Fibroblast of pulmonary artery (primary cell): ENCODE data around the gene HEXD.
"Not testable (repeated sequence)": the region's sequence is repeated elsewhere in the genome, so short reads cannot be mapped to it uniquely, and the experiment has no call there.

Experiments used
- DNase-seq: peaks from one replicate; pipeline ENCODE4 v3.0.0-alpha.2; 2010; ENCODE audit warnings: low read depth
- H3K4me3 ChIP-seq: replicated peaks from 2 replicates; pipeline ENCODE4 v1.5.1; 2011; ENCODE audit warnings: low read depth, mild to moderate bottlenecking, control low read depth, low read length, moderate library complexity
- TF ChIP-seq, protein P1 (sequence below): IDR thresholded peaks from 2 replicates; pipeline ENCODE4 v1.5.1; 2011; ENCODE audit warnings: mild to moderate bottlenecking, control low read depth, low read length, inconsistent platforms; ENCODE audit errors: missing control alignments

HEXD gene

DNA sequence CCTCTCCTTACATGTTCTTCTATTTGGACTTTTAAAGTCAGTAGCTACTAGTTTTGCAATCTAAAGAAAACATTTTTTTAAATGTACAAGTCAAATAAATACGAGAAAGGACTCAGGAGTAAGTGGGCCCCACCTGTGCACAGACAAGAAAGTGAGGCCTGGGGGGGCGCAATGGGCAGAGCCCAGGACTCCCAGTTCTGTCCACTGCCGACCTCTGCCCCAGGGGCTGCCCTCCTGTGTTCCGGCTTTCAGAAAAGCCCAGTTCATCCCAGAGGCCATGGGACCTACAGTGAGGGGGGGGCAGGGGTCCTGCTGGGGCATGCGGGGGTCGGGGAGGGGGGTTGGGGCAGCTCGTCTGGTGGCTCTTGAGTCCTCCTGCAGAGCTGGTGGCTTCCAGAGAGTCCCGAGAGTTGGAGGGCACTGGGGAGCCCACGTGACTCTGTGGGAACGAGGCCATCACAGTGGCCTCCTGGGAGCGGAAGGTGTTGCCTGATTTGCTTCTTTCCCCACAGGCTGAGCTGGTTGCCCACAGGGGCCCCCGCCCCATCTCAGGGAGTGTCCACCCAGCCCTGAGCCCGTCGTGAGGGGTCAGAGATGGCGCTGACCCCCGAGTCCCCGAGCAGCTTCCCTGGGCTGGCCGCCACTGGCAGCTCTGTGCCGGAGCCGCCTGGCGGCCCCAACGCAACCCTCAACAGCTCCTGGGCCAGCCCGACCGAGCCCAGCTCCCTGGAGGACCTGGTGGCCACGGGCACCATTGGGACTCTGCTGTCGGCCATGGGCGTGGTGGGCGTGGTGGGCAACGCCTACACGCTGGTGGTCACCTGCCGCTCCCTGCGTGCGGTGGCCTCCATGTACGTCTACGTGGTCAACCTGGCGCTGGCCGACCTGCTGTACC lies 44.2 kb upstream of the HEXD start:
- TF ChIP-seq, protein P1, sequence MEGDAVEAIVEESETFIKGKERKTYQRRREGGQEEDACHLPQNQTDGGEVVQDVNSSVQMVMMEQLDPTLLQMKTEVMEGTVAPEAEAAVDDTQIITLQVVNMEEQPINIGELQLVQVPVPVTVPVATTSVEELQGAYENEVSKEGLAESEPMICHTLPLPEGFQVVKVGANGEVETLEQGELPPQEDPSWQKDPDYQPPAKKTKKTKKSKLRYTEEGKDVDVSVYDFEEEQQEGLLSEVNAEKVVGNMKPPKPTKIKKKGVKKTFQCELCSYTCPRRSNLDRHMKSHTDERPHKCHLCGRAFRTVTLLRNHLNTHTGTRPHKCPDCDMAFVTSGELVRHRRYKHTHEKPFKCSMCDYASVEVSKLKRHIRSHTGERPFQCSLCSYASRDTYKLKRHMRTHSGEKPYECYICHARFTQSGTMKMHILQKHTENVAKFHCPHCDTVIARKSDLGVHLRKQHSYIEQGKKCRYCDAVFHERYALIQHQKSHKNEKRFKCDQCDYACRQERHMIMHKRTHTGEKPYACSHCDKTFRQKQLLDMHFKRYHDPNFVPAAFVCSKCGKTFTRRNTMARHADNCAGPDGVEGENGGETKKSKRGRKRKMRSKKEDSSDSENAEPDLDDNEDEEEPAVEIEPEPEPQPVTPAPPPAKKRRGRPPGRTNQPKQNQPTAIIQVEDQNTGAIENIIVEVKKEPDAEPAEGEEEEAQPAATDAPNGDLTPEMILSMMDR = no peak
- no peak for DNase-seq
- H3K4me3 ChIP-seq = no peak overlapping the region

DNA sequence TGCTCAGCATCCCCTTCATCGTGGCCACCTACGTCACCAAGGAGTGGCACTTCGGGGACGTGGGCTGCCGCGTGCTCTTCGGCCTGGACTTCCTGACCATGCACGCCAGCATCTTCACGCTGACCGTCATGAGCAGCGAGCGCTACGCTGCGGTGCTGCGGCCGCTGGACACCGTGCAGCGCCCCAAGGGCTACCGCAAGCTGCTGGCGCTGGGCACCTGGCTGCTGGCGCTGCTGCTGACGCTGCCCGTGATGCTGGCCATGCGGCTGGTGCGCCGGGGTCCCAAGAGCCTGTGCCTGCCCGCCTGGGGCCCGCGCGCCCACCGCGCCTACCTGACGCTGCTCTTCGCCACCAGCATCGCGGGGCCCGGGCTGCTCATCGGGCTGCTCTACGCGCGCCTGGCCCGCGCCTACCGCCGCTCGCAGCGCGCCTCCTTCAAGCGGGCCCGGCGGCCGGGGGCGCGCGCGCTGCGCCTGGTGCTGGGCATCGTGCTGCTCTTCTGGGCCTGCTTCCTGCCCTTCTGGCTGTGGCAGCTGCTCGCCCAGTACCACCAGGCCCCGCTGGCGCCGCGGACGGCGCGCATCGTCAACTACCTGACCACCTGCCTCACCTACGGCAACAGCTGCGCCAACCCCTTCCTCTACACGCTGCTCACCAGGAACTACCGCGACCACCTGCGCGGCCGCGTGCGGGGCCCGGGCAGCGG lies 43.4 kb upstream of the HEXD start:
- DNase-seq = no peak
- TF ChIP-seq, protein P1 = no peak
- H3K4me3 ChIP-seq = no peak overlapping the region

DNA sequence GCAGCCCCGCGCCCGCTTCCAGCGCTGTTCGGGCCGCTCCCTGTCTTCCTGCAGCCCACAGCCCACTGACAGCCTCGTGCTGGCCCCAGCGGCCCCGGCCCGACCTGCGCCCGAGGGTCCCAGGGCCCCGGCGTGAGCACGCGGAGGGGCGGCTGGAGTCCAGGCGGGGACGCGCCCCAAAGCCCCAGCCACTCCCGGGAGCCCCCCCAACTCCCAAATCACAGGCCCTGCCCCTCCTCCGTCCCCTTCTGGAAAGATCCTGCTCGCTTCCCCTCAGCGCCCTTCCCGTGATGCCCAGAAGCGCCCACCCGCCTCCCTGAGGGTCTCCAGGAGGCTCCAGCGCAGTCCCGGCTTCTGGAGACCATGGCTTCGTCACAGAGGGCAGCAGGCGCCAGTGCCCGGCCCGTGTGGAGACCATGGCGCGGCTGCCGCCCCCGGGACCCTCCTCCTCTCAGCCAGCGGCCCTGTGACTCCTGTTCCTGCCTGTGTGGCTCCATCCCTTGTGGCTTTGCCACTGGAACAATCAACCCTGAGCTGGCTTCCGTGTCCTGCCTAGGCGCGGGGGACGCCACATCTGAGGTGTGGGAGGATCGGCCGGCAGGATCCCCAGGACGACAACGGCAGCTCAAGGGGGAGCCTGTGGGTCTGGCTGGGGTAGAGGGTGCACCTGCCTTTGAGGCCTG lies 42.6 kb upstream of the HEXD start:
- no peak for DNase-seq
- TF ChIP-seq, protein P1 = no peak
- H3K4me3 ChIP-seq = no peak overlapping the region

DNA sequence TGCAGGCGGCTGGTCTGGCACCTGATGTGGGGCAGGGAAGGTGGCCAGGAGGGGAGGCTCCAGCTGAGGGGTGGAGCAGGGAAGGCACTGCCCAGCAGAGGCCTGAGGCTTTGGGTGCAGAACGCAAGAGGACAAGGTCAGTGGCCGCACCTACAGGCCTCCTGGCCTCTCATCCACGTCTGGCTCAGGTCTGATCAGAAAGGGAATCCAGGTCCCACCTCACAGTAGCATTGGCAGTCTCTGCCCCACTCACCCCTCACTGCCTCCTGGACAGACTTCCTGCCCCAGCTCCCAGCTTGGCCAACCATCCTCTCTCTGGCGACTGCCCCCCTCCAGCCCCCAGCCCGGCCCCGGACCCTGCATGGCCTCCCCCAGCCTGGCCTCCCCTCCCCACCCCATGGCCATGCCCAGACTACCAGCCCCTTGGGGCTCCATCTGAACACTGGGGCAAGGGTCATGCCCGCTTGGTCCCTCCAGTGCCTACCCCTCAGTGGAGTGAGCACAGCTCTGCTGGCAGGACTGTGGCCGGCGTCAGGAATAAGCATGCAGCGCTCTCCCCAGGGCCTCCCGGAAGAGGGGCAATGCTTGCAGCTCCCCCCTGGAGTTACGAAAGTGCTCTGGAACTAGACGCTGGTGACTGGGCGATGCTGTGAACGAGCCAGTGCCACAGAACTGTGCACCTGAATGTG lies 42.0 kb upstream of the HEXD start:
- H3K4me3 ChIP-seq = no peak overlapping the region
- DNase-seq = no peak
- TF ChIP-seq, protein P1 = no peak

- DNase-seq, H3K4me3 ChIP-seq: not testable (repeated sequence)
Measured at GRCh38 chr17:82377294-82377693, 40.9 kb upstream of the HEXD start.

DNA sequence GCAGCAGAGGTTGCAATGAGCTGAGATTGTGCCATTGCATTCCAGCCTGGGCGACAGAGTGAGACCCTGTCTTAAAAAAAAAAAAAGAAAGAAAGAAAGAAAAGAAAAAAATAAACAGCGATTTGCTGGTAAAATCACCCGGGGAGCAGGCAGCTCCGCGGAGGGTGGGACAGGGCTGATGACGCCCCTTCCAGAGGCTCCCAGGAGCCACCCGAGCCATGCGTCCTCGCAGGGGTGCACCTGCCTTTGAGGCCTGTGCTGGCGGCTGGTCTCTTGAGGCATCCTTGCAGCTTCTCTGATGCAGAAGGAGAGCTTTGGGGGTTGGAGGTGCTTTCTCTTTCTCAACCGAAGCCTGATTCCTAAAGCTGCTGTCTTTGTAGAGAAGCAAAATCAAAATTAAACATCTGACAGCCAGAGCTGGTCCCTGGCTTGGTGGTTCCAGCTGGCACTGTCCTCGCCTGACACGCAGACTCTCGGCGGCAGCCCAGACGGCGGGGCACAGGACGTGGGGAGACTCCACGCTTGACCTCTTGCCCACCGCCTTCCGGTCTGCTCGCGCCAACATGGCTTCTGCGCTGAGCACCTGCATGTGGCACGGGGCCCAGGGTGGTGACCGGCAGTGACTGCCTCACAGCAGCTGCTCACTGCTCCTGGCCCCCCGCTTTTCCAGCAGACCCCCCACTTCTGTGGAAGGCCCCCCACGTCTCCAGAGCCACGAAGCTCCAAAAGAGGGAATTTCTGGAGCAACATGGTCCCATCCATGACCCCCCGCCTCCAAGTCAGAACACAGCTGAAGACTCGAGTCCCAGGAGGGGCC lies 40.0 kb upstream of the HEXD start:
- DNase-seq = no peak
- TF ChIP-seq, protein P1 = no peak
- H3K4me3 ChIP-seq = no peak overlapping the region
